GM18502 (cell line): ENCODE results near the gene RNF126.
A peak's percentile ranks its signal among the peaks of the same experiment; 100 is the strongest.

Experiments used
- ATAC-seq: cut with Tn5 transposase; IDR thresholded peaks from one replicate; pipeline ENCODE4 v1.9.1; 2021; ENCODE audit warnings: mild to moderate bottlenecking; ENCODE audit not compliant: unreplicated experiment, poor library complexity

RNF126 gene

GRCh38 chr19:664913-665443, 2.0 kb upstream of the RNF126 start:
- no peak for ATAC-seq

- ATAC-seq, result no peak
Measured at GRCh38 chr19:663682-664117, 686 bp upstream of the RNF126 start.

GRCh38 chr19:662207-662961, 630 bp downstream of the RNF126 start:
- peak; percentile 28 for ATAC-seq

GRCh38 chr19:661427-662196, 1.4 kb downstream of the RNF126 start:
- no peak for ATAC-seq

- no peak for ATAC-seq
Measured at GRCh38 chr19:660793-661426, 2.1 kb downstream of the RNF126 start.

GRCh38 chr19:658916-659839, 3.8 kb downstream of the RNF126 start:
- no peak for ATAC-seq

GRCh38 chr19:658059-658839, 4.8 kb downstream of the RNF126 start:
- no peak for ATAC-seq

- ATAC-seq, result no peak
Measured at GRCh38 chr19:657611-658010, 5.4 kb downstream of the RNF126 start.

- ATAC-seq, result no peak
Measured at GRCh38 chr19:656751-657559, 6.1 kb downstream of the RNF126 start.

- ATAC-seq, result no peak
Measured at GRCh38 chr19:655691-656090, 7.3 kb downstream of the RNF126 start.

- no peak for ATAC-seq
Measured at GRCh38 chr19:653425-653824, 9.6 kb downstream of the RNF126 start.

- ATAC-seq, result no peak
Measured at GRCh38 chr19:652467-653389, 10.3 kb downstream of the RNF126 start.

GRCh38 chr19:651991-652390, 11.0 kb downstream of the RNF126 start:
- ATAC-seq, result no peak

- ATAC-seq, result no peak
Measured at GRCh38 chr19:651114-651818, 11.7 kb downstream of the RNF126 start.

- no peak for ATAC-seq
Measured at GRCh38 chr19:650121-650520, 12.9 kb downstream of the RNF126 start.

GRCh38 chr19:648904-649801, 13.9 kb downstream of the RNF126 start:
- no peak for ATAC-seq
